HL-60 (cell line): ENCODE results near the gene BECN2.

Experiments used
- POLR2AphosphoS5 ChIP-seq: IDR thresholded peaks from 2 replicates; pipeline ENCODE4 v1.6.1; 2012; ENCODE audit warnings: low read depth
- SPI1 ChIP-seq: IDR thresholded peaks from 2 replicates; pipeline ENCODE4 v1.6.1; 2012; ENCODE audit warnings: low read depth, mild to moderate bottlenecking, borderline replicate concordance
- TF ChIP-seq, protein P1 (sequence below): IDR thresholded peaks from one replicate; pipeline ENCODE4 v1.5.1; 2011; ENCODE audit warnings: low read length, control low read depth, inconsistent platforms; ENCODE audit not compliant: insufficient read depth
- TF ChIP-seq, protein P2 (sequence below): IDR thresholded peaks from 2 replicates; pipeline ENCODE4 v1.6.1; 2012; ENCODE audit warnings: low read depth; ENCODE audit not compliant: insufficient replicate concordance

DNA sequence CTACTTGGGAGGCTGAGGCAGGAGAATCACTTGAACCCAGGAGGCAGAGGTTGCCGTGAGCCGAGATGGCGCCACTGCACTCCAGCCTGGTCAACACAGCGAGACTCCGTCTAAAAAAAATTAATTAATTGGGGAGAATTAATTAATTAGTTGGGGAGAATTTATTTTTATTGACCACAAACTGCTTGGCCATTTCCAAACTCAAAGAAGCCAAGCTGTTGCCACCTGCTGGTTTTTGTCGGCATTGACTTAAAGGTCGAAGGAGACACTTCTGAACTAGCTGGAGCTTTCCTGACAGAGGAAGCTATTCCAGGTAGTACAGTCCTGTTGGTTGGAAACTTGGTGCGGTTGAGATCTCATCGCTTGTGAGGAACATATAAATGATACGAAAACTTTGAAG, 28.2 kb downstream of the BECN2 start:
- TF ChIP-seq, protein P1, sequence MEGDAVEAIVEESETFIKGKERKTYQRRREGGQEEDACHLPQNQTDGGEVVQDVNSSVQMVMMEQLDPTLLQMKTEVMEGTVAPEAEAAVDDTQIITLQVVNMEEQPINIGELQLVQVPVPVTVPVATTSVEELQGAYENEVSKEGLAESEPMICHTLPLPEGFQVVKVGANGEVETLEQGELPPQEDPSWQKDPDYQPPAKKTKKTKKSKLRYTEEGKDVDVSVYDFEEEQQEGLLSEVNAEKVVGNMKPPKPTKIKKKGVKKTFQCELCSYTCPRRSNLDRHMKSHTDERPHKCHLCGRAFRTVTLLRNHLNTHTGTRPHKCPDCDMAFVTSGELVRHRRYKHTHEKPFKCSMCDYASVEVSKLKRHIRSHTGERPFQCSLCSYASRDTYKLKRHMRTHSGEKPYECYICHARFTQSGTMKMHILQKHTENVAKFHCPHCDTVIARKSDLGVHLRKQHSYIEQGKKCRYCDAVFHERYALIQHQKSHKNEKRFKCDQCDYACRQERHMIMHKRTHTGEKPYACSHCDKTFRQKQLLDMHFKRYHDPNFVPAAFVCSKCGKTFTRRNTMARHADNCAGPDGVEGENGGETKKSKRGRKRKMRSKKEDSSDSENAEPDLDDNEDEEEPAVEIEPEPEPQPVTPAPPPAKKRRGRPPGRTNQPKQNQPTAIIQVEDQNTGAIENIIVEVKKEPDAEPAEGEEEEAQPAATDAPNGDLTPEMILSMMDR, result peak; percentile 14
- TF ChIP-seq POLR2AphosphoS5, result no peak
- no peak for TF ChIP-seq SPI1
- TF ChIP-seq, protein P2, sequence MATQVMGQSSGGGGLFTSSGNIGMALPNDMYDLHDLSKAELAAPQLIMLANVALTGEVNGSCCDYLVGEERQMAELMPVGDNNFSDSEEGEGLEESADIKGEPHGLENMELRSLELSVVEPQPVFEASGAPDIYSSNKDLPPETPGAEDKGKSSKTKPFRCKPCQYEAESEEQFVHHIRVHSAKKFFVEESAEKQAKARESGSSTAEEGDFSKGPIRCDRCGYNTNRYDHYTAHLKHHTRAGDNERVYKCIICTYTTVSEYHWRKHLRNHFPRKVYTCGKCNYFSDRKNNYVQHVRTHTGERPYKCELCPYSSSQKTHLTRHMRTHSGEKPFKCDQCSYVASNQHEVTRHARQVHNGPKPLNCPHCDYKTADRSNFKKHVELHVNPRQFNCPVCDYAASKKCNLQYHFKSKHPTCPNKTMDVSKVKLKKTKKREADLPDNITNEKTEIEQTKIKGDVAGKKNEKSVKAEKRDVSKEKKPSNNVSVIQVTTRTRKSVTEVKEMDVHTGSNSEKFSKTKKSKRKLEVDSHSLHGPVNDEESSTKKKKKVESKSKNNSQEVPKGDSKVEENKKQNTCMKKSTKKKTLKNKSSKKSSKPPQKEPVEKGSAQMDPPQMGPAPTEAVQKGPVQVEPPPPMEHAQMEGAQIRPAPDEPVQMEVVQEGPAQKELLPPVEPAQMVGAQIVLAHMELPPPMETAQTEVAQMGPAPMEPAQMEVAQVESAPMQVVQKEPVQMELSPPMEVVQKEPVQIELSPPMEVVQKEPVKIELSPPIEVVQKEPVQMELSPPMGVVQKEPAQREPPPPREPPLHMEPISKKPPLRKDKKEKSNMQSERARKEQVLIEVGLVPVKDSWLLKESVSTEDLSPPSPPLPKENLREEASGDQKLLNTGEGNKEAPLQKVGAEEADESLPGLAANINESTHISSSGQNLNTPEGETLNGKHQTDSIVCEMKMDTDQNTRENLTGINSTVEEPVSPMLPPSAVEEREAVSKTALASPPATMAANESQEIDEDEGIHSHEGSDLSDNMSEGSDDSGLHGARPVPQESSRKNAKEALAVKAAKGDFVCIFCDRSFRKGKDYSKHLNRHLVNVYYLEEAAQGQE, result no peak
